ENCODE measurements around the gene MAP7D3. TPM values are rescaled to one million over a fixed set of nuclear protein-coding genes. Genes with fewer than 3 reads are reported as not detected.

MAP7D3 gene
- polyA plus RNA-seq, 1 donor from 2014 or later, result 0.68 TPM

DNA sequence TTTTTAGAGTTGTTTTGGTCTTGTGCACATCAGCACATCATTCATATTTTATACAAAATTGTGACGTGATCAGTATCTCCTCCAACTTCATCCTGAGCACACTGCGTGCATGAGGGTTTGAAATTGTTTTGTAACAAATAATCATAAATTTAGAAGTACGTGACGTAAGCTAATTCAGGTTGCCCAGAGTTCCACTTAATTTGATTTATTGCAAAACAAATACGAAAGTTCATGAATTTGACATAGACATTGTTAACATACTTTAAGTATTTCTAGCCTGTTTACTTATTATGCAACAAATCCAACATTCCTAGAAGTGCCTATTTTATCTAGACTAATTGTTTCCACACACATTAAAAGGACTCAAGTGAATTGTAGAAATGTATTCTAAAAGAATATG is 48.3 kb downstream of the MAP7D3 start:
- no peaks in the 10 kb centered on the region for H3K27me3 ChIP-seq (ENCODE audit: insufficient read depth, low read depth, low read length)
- no peaks in the 10 kb centered on the region for H4K20me1 ChIP-seq (ENCODE audit: insufficient read depth)
- no peaks in the 10 kb centered on the region for H3K9me3 ChIP-seq (ENCODE audit: low read length)
- no peak overlapping the region for H3K27ac ChIP-seq (ENCODE audit: low read length)
- TF ChIP-seq SMC3 (conservative IDR thresholded peaks at IDR 0.05; ENCODE audit: poor library complexity) (no peak), RAD21 (conservative IDR thresholded peaks at IDR 0.05) (no peak), EP300 (conservative IDR thresholded peaks at IDR 0.05; ENCODE audit: poor library complexity, severe bottlenecking) (no peak), EZH2 (IDR thresholded peaks at IDR 0.05; ENCODE audit: borderline replicate concordance, insufficient read depth, low read length, poor library complexity, severe bottlenecking) (no peak), POLR2AphosphoS5 (IDR thresholded peaks at IDR 0.05) (no peak), TAF1 (IDR thresholded peaks at IDR 0.05; ENCODE audit: low read depth) (no peak), MXI1 (conservative IDR thresholded peaks at IDR 0.05; ENCODE audit: poor library complexity, severe bottlenecking) (no peak)
- TF ChIP-seq, protein P1, sequence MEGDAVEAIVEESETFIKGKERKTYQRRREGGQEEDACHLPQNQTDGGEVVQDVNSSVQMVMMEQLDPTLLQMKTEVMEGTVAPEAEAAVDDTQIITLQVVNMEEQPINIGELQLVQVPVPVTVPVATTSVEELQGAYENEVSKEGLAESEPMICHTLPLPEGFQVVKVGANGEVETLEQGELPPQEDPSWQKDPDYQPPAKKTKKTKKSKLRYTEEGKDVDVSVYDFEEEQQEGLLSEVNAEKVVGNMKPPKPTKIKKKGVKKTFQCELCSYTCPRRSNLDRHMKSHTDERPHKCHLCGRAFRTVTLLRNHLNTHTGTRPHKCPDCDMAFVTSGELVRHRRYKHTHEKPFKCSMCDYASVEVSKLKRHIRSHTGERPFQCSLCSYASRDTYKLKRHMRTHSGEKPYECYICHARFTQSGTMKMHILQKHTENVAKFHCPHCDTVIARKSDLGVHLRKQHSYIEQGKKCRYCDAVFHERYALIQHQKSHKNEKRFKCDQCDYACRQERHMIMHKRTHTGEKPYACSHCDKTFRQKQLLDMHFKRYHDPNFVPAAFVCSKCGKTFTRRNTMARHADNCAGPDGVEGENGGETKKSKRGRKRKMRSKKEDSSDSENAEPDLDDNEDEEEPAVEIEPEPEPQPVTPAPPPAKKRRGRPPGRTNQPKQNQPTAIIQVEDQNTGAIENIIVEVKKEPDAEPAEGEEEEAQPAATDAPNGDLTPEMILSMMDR (IDR thresholded peaks at IDR 0.05; ENCODE audit: poor library complexity, severe bottlenecking), result no peak
- no peak overlapping the region for H2AFZ ChIP-seq (ENCODE audit: low read depth, low read length)
- no peaks in the 10 kb centered on the region for H3F3A ChIP-seq (ENCODE audit: insufficient read depth, low read length, poor library complexity, severe bottlenecking)
- no peak overlapping the region for H3K4me3 ChIP-seq (ENCODE audit: low read length)
- H3K4me2 ChIP-seq (ENCODE audit: low read length), result no peak overlapping the region
- H3K36me3 ChIP-seq (ENCODE audit: insufficient read depth, low read length), result no peaks in the 10 kb centered on the region
- no peaks in the 10 kb centered on the region for H3K9me2 ChIP-seq (ENCODE audit: insufficient read depth, low read length)
- H3K9ac ChIP-seq (ENCODE audit: low read length), result no peak overlapping the region
- H3K79me2 ChIP-seq (replicated peaks; ENCODE audit: insufficient read depth, low read length), result no peaks in the 10 kb centered on the region

DNA sequence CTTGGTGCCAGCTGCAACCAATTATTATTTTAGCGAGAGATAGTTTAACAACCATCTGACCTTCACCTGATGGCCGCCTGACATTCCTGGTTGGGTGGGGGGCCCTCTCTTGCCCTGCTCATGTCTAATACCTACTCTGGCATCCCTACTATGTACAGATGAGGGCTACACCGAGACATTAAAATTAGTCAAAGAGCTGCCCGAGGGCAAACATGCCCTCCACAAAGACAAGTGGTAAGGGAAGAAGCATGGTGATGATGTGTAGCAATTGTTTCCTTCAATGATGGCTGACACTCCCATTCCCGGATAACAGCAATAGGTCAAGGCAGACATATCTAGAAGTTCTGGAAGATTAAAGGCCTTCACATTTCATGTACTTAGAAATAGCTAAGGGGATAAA is 49.6 kb downstream of the MAP7D3 start:
- no peak overlapping the region for H2AFZ ChIP-seq (ENCODE audit: low read depth, low read length)
- no peaks in the 10 kb centered on the region for H4K20me1 ChIP-seq (ENCODE audit: insufficient read depth)
- H3K27ac ChIP-seq (ENCODE audit: low read length), result no peak overlapping the region
- no peaks in the 10 kb centered on the region for H3K79me2 ChIP-seq (replicated peaks; ENCODE audit: insufficient read depth, low read length)
- H3K9ac ChIP-seq (ENCODE audit: low read length), result no peak overlapping the region
- H3K9me3 ChIP-seq (ENCODE audit: low read length), result no peaks in the 10 kb centered on the region
- TF ChIP-seq SMC3 (conservative IDR thresholded peaks at IDR 0.05; ENCODE audit: poor library complexity) (no peak), MXI1 (conservative IDR thresholded peaks at IDR 0.05; ENCODE audit: poor library complexity, severe bottlenecking) (no peak), EZH2 (IDR thresholded peaks at IDR 0.05; ENCODE audit: borderline replicate concordance, insufficient read depth, low read length, poor library complexity, severe bottlenecking) (no peak), TAF1 (IDR thresholded peaks at IDR 0.05; ENCODE audit: low read depth) (no peak), EP300 (conservative IDR thresholded peaks at IDR 0.05; ENCODE audit: poor library complexity, severe bottlenecking) (no peak), POLR2AphosphoS5 (IDR thresholded peaks at IDR 0.05) (no peak)
- TF ChIP-seq, protein P1 (IDR thresholded peaks at IDR 0.05; ENCODE audit: poor library complexity, severe bottlenecking), result no peak
- TF ChIP-seq, protein P2, sequence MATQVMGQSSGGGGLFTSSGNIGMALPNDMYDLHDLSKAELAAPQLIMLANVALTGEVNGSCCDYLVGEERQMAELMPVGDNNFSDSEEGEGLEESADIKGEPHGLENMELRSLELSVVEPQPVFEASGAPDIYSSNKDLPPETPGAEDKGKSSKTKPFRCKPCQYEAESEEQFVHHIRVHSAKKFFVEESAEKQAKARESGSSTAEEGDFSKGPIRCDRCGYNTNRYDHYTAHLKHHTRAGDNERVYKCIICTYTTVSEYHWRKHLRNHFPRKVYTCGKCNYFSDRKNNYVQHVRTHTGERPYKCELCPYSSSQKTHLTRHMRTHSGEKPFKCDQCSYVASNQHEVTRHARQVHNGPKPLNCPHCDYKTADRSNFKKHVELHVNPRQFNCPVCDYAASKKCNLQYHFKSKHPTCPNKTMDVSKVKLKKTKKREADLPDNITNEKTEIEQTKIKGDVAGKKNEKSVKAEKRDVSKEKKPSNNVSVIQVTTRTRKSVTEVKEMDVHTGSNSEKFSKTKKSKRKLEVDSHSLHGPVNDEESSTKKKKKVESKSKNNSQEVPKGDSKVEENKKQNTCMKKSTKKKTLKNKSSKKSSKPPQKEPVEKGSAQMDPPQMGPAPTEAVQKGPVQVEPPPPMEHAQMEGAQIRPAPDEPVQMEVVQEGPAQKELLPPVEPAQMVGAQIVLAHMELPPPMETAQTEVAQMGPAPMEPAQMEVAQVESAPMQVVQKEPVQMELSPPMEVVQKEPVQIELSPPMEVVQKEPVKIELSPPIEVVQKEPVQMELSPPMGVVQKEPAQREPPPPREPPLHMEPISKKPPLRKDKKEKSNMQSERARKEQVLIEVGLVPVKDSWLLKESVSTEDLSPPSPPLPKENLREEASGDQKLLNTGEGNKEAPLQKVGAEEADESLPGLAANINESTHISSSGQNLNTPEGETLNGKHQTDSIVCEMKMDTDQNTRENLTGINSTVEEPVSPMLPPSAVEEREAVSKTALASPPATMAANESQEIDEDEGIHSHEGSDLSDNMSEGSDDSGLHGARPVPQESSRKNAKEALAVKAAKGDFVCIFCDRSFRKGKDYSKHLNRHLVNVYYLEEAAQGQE (IDR thresholded peaks at IDR 0.05; ENCODE audit: borderline replicate concordance), result no peak
- H3F3A ChIP-seq (ENCODE audit: insufficient read depth, low read length, poor library complexity, severe bottlenecking), result no peaks in the 10 kb centered on the region
- no peaks in the 10 kb centered on the region for H3K36me3 ChIP-seq (ENCODE audit: insufficient read depth, low read length)
- H3K9me2 ChIP-seq (ENCODE audit: insufficient read depth, low read length), result no peaks in the 10 kb centered on the region
- no peaks in the 10 kb centered on the region for H3K27me3 ChIP-seq (ENCODE audit: insufficient read depth, low read depth, low read length)
- no peak overlapping the region for H3K4me3 ChIP-seq (ENCODE audit: low read length)
- H3K4me2 ChIP-seq (ENCODE audit: low read length), result no peak overlapping the region

Data from neural cell (in vitro differentiated cells).